HuH-7.5 (cell line): ENCODE results near the gene ZNF30.
"Not testable (repeated sequence)": the region's sequence is repeated elsewhere in the genome, so short reads cannot be mapped to it uniquely, and the experiment has no call there.

Experiments used
- DNase-seq: peaks from one replicate; pipeline ENCODE4 v3.0.0; 2011; ENCODE audit warnings: low spot score

The ZNF30 gene

DNA sequence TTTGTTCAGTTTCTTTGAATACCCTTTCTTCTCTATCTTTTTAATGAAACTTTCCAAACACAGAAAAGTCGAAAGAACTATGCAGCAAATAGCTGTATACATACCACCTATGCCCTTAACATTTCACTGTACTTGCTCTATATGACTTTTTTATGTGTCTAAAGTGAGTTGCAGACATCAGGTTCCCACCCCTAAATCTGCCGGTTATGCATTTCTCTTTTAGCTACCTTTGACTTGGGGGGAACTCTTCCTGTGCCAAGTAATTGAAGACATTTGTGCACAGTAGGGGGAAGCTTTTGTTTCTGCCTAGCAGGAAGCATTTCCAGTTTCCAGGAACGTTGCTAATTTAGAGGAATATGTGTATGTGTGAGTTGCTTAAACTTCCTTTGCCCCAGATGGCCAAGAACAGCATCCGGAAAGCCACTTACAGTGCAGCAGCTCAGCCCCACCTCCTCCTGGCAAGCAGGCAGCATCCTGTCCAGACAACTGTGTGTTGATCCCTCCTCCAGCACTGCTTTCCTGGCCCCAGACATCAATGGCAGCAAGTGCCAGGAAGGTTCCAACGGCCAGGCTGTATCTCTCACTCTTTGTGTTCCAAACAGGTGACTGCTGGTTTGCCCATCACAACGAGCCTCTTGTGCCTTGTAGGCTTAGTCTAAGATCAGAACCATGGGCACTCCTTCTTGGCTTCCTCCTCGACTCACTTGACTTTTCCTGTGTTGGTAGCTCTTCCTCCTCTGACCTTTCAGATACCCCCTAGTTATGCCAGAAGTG is 58.7 kb downstream of the ZNF30 start:
- no peak for DNase-seq

- DNase-seq: no peak
These were observed 61.4 kb downstream of the ZNF30 start for GRCh38 chr19:34988119-34988518.

GRCh38 chr19:34989298-34989697 is 62.6 kb downstream of the ZNF30 start:
- no peak for DNase-seq

- DNase-seq: no peak
These were observed 64.0 kb downstream of the ZNF30 start for GRCh38 chr19:34990578-34991192.

- no peak for DNase-seq
These were observed 65.0 kb downstream of the ZNF30 start for GRCh38 chr19:34991542-34992333.

GRCh38 chr19:34992582-34992981 is 65.9 kb downstream of the ZNF30 start:
- not testable (repeated sequence) for DNase-seq

GRCh38 chr19:34994286-34994642 is 67.6 kb downstream of the ZNF30 start:
- DNase-seq: no peak
